PC-3 (cell line): ENCODE data around the gene GRB14. TPM values are rescaled to one million over a fixed set of nuclear protein-coding genes. Genes with fewer than 3 reads are reported as not detected.

Experiments used
- ATAC-seq: fragments of 200-7000 bp; cut with Tn5 transposase; 2 replicates; pipeline ENCODE4 v1.9.1; 2020; ENCODE audit warnings: mild to moderate bottlenecking, moderate library complexity
- BruUV-seq: library from RNA; stranded (reverse); fragments of 400-500 nt; replicated peaks from 2 replicates; lab custom pipeline; 2021; lab: Mats Ljungman, UMichigan
- CTCF ChIA-PET: fragments of 300-600 bp; sonication (Branson Sonifier 250); formaldehyde crosslinking; loops from one replicate; lab custom pipeline; 2022; ENCODE audit warnings: antibody characterized with exemption; lab: Charles Lee
- POLR2A ChIA-PET: fragments of 300-600 bp; sonication (Branson Sonifier 250); formaldehyde crosslinking; loops from one replicate; lab custom pipeline; 2022; ENCODE audit warnings: antibody characterized with exemption; ENCODE audit not compliant: unreplicated experiment; lab: Charles Lee
- DNase-seq: peaks from one replicate; pipeline ENCODE4 v3.0.0-alpha.2; 2015
- H2AFZ ChIP-seq: fragments of 300-600 bp; sonication (generic); 2 replicates; pipeline ENCODE4 v1.6.0; 2016; ENCODE audit warnings: antibody characterized with exemption, low read length
- H3F3A ChIP-seq: fragments of 300-600 bp; sonication (generic); one replicate; pipeline ENCODE4 v1.6.0; 2017; ENCODE audit warnings: antibody characterized with exemption, low read length, control low read depth, mild to moderate bottlenecking; ENCODE audit not compliant: unreplicated experiment
- H3K27ac ChIP-seq: fragments of 300-600 bp; sonication (generic); 2 replicates; pipeline ENCODE4 v1.5.1; 2016; ENCODE audit warnings: mild to moderate bottlenecking, low read length
- H3K27me3 ChIP-seq: fragments of 300-600 bp; sonication (generic); 2 replicates; pipeline ENCODE4 v1.6.1; 2016; ENCODE audit warnings: low read length, mixed read lengths
- H3K36me3 ChIP-seq: fragments of 300-600 bp; sonication (generic); 2 replicates; pipeline ENCODE4 v1.6.1; 2016; ENCODE audit warnings: low read depth, mixed run types, low read length, mixed read lengths
- H3K4me1 ChIP-seq: fragments of 300-600 bp; sonication (generic); 2 replicates; pipeline ENCODE4 v1.5.1; 2016; ENCODE audit warnings: low read length; ENCODE audit not compliant: insufficient read depth
- H3K4me2 ChIP-seq: fragments of 300-600 bp; sonication (generic); 2 replicates; pipeline ENCODE4 v1.6.0; 2016; ENCODE audit warnings: low read length
- H3K4me3 ChIP-seq: fragments of 300-600 bp; sonication (generic); 2 replicates; pipeline ENCODE4 v1.5.1; 2016; ENCODE audit warnings: mild to moderate bottlenecking, low read length, mixed read lengths
- H3K79me2 ChIP-seq: fragments of 300-600 bp; sonication (generic); 2 replicates; pipeline ENCODE4 v1.6.1; 2017; ENCODE audit warnings: low read length, mixed read lengths
- H3K9ac ChIP-seq: fragments of 300-600 bp; sonication (generic); 2 replicates; pipeline ENCODE4 v1.6.0; 2016; ENCODE audit warnings: mild to moderate bottlenecking, low read length
- H3K9me2 ChIP-seq: fragments of 300-600 bp; sonication (generic); replicated peaks from 2 replicates; pipeline ENCODE4 v1.6.1; 2016; ENCODE audit warnings: mixed run types, low read length, mixed read lengths
- H3K9me3 ChIP-seq: fragments of 300-600 bp; sonication (generic); 2 replicates; pipeline ENCODE4 v1.6.1; 2016; ENCODE audit warnings: low read length, mixed read lengths
- H4K20me1 ChIP-seq: fragments of 300-600 bp; sonication (generic); 2 replicates; pipeline ENCODE4 v1.6.1; 2016; ENCODE audit warnings: low read length, mixed read lengths
- EZH2 ChIP-seq: fragments of 300-600 bp; sonication (generic); IDR thresholded peaks from one replicate; pipeline ENCODE4 v1.6.1; 2017; ENCODE audit warnings: antibody characterized with exemption, mild to moderate bottlenecking, low read length; ENCODE audit not compliant: unreplicated experiment
- EZH2phosphoT487 ChIP-seq: fragments of 300-600 bp; sonication (generic); IDR thresholded peaks from 2 replicates; pipeline ENCODE4 v1.6.1; 2018; ENCODE audit warnings: mild to moderate bottlenecking, antibody characterized with exemption, low read length, borderline replicate concordance
- intact Hi-C: fragments of 100-400 bp; cut with micrococcal nuclease; formaldehyde crosslinking; loops from 2 replicates; pipeline ENCODE4 v1.9.0; 2023
- total RNA-seq: library from RNA; depleted of rRNA; stranded (reverse); fragments of >200 nt; gene quantifications from 2 replicates; pipeline ENCODE4 v1.2.3, GENCODE V29; 2014
- TF ChIP-seq, protein P1 (sequence below): fragments of 300-600 bp; sonication (generic); conservative IDR thresholded peaks from 2 replicates; pipeline ENCODE4 v1.5.1; 2017; ENCODE audit warnings: antibody characterized with exemption, low read depth, mild to moderate bottlenecking, low read length

Gene GRB14
- total RNA-seq, 1 experiment from 2014 or later, result 0.84 TPM

DNA sequence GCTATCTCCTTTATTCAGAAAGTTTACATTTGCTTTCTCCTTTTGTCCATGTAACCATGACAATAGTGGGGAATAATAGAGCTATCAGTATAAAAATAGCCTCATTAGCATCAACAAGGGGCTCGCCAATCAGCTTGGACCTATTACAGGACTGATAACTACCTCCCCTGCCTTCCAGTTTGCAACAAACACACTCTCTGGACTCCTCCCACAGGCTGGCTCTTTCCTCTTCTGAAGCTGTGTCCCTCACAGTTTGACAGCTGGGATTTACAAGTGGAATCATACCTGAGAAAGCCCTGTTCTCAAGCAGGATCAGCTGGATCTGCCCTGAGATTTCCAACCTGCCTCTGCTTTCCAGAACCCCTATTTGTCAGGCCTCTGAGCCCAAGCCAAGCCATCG lies 162.5 kb downstream of the GRB14 start:
- Histone ChIP-seq H4K20me1 (no peaks in the 10 kb centered on the region), H3K4me1 (no peaks in the 10 kb centered on the region), H3K36me3 (no peaks in the 10 kb centered on the region), H3K27ac (no peak overlapping the region), H3K9ac (no peak overlapping the region), H3F3A (no peaks in the 10 kb centered on the region), H3K9me3 (no peaks in the 10 kb centered on the region), H3K27me3 (peaks cover 42% of the 10 kb centered on the region), H3K9me2 (no peaks in the 10 kb centered on the region), H3K4me2 (no peak overlapping the region), H2AFZ (no peak overlapping the region), H3K4me3 (no peak overlapping the region), H3K79me2 (no peaks in the 10 kb centered on the region)
- CTCF ChIA-PET, result no interaction called here
- BruUV-seq, result no TSS peak
- POLR2A ChIA-PET, result no interaction called here
- no peak for TF ChIP-seq EZH2
- no peak for TF ChIP-seq EZH2phosphoT487
- TF ChIP-seq, protein P1, sequence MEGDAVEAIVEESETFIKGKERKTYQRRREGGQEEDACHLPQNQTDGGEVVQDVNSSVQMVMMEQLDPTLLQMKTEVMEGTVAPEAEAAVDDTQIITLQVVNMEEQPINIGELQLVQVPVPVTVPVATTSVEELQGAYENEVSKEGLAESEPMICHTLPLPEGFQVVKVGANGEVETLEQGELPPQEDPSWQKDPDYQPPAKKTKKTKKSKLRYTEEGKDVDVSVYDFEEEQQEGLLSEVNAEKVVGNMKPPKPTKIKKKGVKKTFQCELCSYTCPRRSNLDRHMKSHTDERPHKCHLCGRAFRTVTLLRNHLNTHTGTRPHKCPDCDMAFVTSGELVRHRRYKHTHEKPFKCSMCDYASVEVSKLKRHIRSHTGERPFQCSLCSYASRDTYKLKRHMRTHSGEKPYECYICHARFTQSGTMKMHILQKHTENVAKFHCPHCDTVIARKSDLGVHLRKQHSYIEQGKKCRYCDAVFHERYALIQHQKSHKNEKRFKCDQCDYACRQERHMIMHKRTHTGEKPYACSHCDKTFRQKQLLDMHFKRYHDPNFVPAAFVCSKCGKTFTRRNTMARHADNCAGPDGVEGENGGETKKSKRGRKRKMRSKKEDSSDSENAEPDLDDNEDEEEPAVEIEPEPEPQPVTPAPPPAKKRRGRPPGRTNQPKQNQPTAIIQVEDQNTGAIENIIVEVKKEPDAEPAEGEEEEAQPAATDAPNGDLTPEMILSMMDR, result no peak
- ATAC-seq, result no peak
- intact Hi-C loops, result no loop called here
- no peak for DNase-seq

DNA sequence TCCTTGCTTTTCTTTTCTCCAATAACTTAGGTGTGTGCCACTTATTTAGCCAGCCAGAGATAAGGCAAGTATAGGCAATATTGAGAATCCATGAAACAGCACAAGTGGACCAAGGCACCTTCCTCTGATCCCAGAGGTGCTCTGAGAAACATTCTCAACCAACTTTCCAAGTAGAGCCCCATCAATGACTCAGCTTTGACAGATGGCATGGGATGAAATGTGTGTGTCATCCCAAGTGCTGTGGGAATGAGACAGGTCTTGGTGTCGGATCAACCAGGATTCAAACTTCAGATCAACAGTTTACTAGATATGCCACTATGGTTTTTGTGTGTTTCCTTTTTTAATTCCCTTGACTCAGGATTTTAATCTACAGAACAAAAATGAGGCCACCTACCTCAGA lies 164.0 kb downstream of the GRB14 start:
- Histone ChIP-seq H4K20me1 (no peaks in the 10 kb centered on the region), H3K9me2 (no peaks in the 10 kb centered on the region), H3K36me3 (no peaks in the 10 kb centered on the region), H3K4me3 (no peak overlapping the region), H2AFZ (no peak overlapping the region), H3K9me3 (no peaks in the 10 kb centered on the region), H3F3A (no peaks in the 10 kb centered on the region), H3K79me2 (no peaks in the 10 kb centered on the region), H3K27ac (no peak overlapping the region), H3K4me1 (no peaks in the 10 kb centered on the region), H3K9ac (no peak overlapping the region), H3K27me3 (peaks cover 48% of the 10 kb centered on the region), H3K4me2 (no peak overlapping the region)
- DNase-seq (no peak), ATAC-seq (no peak)
- CTCF ChIA-PET, result interaction anchor here (0.6 kb wide), 1 partner anchor 231 kb away, joined by 4 read pairs; no protein-coding TSS in a partner anchor
- BruUV-seq, result no TSS peak
- TF ChIP-seq, protein P1, result no peak
- TF ChIP-seq EZH2phosphoT487 (no peak), EZH2 (no peak)
- intact Hi-C loops, result no loop called here
- POLR2A ChIA-PET, result no interaction called here

- H3K4me2 ChIP-seq, result no peak overlapping the region
- TF ChIP-seq, protein P1, result no peak
- TF ChIP-seq EZH2phosphoT487 (no peak), EZH2 (no peak)
- no peaks in the 10 kb centered on the region for H3K9me3 ChIP-seq
- no peaks in the 10 kb centered on the region for H3K4me1 ChIP-seq
- DNase-seq (no peak), ATAC-seq (no peak)
- ChIA-PET CTCF (interaction anchor here (0.6 kb wide), 1 partner anchor 232 kb away, joined by 4 read pairs; no protein-coding TSS in a partner anchor), POLR2A (no interaction called here)
- H2AFZ ChIP-seq, result no peak overlapping the region
- intact Hi-C loops, result no loop called here
- no peak overlapping the region for H3K27ac ChIP-seq
- H3K9ac ChIP-seq, result no peak overlapping the region
- no peaks in the 10 kb centered on the region for H3K79me2 ChIP-seq
- no peak overlapping the region for H3K4me3 ChIP-seq
- H4K20me1 ChIP-seq, result no peaks in the 10 kb centered on the region
- BruUV-seq, result no TSS peak
- H3K27me3 ChIP-seq, result peaks cover 54% of the 10 kb centered on the region
- no peaks in the 10 kb centered on the region for H3K9me2 ChIP-seq
- H3F3A ChIP-seq, result no peaks in the 10 kb centered on the region
- H3K36me3 ChIP-seq, result no peaks in the 10 kb centered on the region
Measured at GRCh38 chr2:164456619-164457018, 164.7 kb downstream of the GRB14 start.
